IPS-18c (cell line): ENCODE results near the gene SLC2A2.
"Not testable (repeated sequence)": the region's sequence is repeated elsewhere in the genome, so short reads cannot be mapped to it uniquely, and the experiment has no call there.

Experiments used
- H3K4me3 ChIP-seq: 2 replicates; pipeline ENCODE4 v1.7.0; 2013; ENCODE audit warnings: low read depth, mild to moderate bottlenecking, low read length, moderate library complexity; ENCODE audit not compliant: insufficient read depth
- H3K9me3 ChIP-seq: one replicate; pipeline ENCODE4 v1.6.1; 2013; ENCODE audit warnings: mild to moderate bottlenecking, low read length, moderate library complexity; ENCODE audit not compliant: control insufficient read depth, insufficient read depth

The SLC2A2 gene

GRCh38 chr3:171001250-171001893, 25.1 kb downstream of the SLC2A2 start:
- Histone ChIP-seq H3K4me3 (no peak overlapping the region), H3K9me3 (no peaks in the 10 kb centered on the region)

GRCh38 chr3:171000281-171000680, 26.2 kb downstream of the SLC2A2 start:
- Histone ChIP-seq H3K9me3 (no peaks in the 10 kb centered on the region), H3K4me3 (no peak overlapping the region)

- no peak overlapping the region for H3K4me3 ChIP-seq
- H3K9me3 ChIP-seq = no peaks in the 10 kb centered on the region
These were observed 26.7 kb downstream of the SLC2A2 start for GRCh38 chr3:170999737-171000242.

- no peaks in the 10 kb centered on the region for H3K9me3 ChIP-seq
- no peak overlapping the region for H3K4me3 ChIP-seq
These were observed 28.3 kb downstream of the SLC2A2 start for GRCh38 chr3:170997961-170998913.

GRCh38 chr3:170992854-170993253, 33.7 kb downstream of the SLC2A2 start:
- no peak overlapping the region for H3K4me3 ChIP-seq
- no peaks in the 10 kb centered on the region for H3K9me3 ChIP-seq

- Histone ChIP-seq H3K9me3 (no peaks in the 10 kb centered on the region), H3K4me3 (no peak overlapping the region)
These were observed 34.9 kb downstream of the SLC2A2 start for GRCh38 chr3:170991664-170992063.

- Histone ChIP-seq H3K4me3 (no peak overlapping the region), H3K9me3 (no peaks in the 10 kb centered on the region)
These were observed 37.3 kb downstream of the SLC2A2 start for GRCh38 chr3:170989100-170989648.

- Histone ChIP-seq H3K9me3 (no peaks in the 10 kb centered on the region), H3K4me3 (no peak overlapping the region)
These were observed 38.1 kb downstream of the SLC2A2 start for GRCh38 chr3:170988378-170988777.

- H3K9me3 ChIP-seq = no peaks in the 10 kb centered on the region
- H3K4me3 ChIP-seq = no peak overlapping the region
These were observed 41.2 kb downstream of the SLC2A2 start for GRCh38 chr3:170985304-170985703.

- Histone ChIP-seq H3K4me3 (no peak overlapping the region), H3K9me3 (no peaks in the 10 kb centered on the region)
These were observed 43.8 kb downstream of the SLC2A2 start for GRCh38 chr3:170982733-170983132.

- no peak overlapping the region for H3K4me3 ChIP-seq
- no peaks in the 10 kb centered on the region for H3K9me3 ChIP-seq
These were observed 46.1 kb downstream of the SLC2A2 start for GRCh38 chr3:170980399-170980798.

GRCh38 chr3:170977949-170978745, 48.4 kb downstream of the SLC2A2 start:
- Histone ChIP-seq H3K9me3 (no peaks in the 10 kb centered on the region), H3K4me3 (no peak overlapping the region)

GRCh38 chr3:170976190-170976519, 50.4 kb downstream of the SLC2A2 start:
- no peak overlapping the region for H3K4me3 ChIP-seq
- H3K9me3 ChIP-seq = no peaks in the 10 kb centered on the region

GRCh38 chr3:170975283-170976189, 51.0 kb downstream of the SLC2A2 start:
- H3K4me3 ChIP-seq = no peak overlapping the region
- H3K9me3 ChIP-seq = no peaks in the 10 kb centered on the region

GRCh38 chr3:170974872-170975271, 51.6 kb downstream of the SLC2A2 start:
- Histone ChIP-seq H3K9me3 (no peaks in the 10 kb centered on the region), H3K4me3 (no peak overlapping the region)

GRCh38 chr3:170972917-170973316, 53.6 kb downstream of the SLC2A2 start:
- not testable (repeated sequence) for H3K9me3 ChIP-seq

More at GRCh38 chr3:170972917-170973316, 53.6 kb downstream of the SLC2A2 start:
- not testable (repeated sequence) for H3K4me3 ChIP-seq
